Panc1 (cell line): ENCODE measurements around the gene OR8B4.

Source experiments
- CTCF ChIP-seq: fragments of 450-650 bp; IDR thresholded peaks from 2 replicates; pipeline ENCODE4 v1.5.1; 2017; ENCODE audit warnings: mild to moderate bottlenecking
- POLR2AphosphoS5 ChIP-seq: IDR thresholded peaks from 2 replicates; pipeline ENCODE4 v1.6.1; 2012; ENCODE audit warnings: mild to moderate bottlenecking, low read depth, low read length, moderate library complexity
- REST ChIP-seq, 2 experiments: IDR thresholded peaks; 2 replicates each; pipeline ENCODE4 v1.6.1; 2011 to 2012; ENCODE audit warnings: low read depth in 2 of 2, control low read depth in 1 of 2, low read length in 1 of 2, mild to moderate bottlenecking in 1 of 2, moderate library complexity in 1 of 2; ENCODE audit not compliant: insufficient read depth in 1 of 2

- TF ChIP-seq CTCF = no peak
- no peak for TF ChIP-seq POLR2AphosphoS5
- TF ChIP-seq REST (IDR thresholded peaks at IDR 0.05; ENCODE audit: insufficient read depth in 1 of 2, low read depth in 2 of 2, low read length in 1 of 2) = no peak
These were observed 46.0 kb upstream of the OR8B4 start for GRCh38 chr11:124470561-124471227.
